LNCAP (cell line): Measurements from ENCODE around the gene PAQR7.

Experiments used
- TF ChIP-seq, protein P1 (sequence below): fragments of 450-650 bp; IDR thresholded peaks from 2 replicates; pipeline ENCODE4 v1.5.1; 2017; ENCODE audit warnings: mild to moderate bottlenecking

The PAQR7 gene, protein sequence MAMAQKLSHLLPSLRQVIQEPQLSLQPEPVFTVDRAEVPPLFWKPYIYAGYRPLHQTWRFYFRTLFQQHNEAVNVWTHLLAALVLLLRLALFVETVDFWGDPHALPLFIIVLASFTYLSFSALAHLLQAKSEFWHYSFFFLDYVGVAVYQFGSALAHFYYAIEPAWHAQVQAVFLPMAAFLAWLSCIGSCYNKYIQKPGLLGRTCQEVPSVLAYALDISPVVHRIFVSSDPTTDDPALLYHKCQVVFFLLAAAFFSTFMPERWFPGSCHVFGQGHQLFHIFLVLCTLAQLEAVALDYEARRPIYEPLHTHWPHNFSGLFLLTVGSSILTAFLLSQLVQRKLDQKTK

DNA sequence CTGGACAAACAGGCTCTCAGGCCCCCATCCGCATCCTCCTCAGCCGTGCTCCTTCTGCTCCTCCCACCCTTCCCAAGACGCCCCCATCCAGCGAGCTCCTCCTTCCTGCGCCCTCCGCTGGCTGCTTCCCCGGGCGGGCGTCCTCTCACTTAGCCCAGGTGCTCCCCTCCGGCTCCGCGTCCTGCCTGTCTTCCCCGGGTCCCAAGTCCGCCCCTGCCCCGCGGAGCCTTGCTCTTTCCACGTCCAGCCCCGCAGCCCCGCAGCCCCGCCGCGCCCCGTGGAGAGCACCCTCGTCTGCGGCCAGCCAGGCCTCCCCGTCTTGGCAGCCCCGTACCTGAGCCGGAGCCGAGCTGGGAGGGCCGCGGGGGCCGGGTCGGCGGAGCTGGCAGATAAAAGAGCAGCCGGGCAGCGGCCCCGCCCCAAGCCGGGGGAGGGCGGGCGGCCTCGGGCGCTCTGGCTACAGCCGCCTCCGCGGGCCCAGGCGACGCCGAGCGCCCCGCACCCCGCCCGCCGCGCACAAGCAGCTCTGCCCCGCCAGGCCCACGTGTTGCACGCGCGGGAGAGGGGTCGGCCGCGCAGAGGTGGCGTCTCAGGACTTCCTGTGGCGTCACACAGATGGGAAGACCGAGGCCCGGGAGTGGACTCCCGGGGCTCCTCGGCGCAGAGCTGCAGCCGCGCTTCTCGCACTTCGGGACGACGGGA, at the start of gene PAQR7:
TSS of gene PAQR7 (minus strand) at position 555 of the 702 bp plus-strand sequence. CDS start 11,869 bp downstream, outside the sequence.
- TF ChIP-seq, protein P1, sequence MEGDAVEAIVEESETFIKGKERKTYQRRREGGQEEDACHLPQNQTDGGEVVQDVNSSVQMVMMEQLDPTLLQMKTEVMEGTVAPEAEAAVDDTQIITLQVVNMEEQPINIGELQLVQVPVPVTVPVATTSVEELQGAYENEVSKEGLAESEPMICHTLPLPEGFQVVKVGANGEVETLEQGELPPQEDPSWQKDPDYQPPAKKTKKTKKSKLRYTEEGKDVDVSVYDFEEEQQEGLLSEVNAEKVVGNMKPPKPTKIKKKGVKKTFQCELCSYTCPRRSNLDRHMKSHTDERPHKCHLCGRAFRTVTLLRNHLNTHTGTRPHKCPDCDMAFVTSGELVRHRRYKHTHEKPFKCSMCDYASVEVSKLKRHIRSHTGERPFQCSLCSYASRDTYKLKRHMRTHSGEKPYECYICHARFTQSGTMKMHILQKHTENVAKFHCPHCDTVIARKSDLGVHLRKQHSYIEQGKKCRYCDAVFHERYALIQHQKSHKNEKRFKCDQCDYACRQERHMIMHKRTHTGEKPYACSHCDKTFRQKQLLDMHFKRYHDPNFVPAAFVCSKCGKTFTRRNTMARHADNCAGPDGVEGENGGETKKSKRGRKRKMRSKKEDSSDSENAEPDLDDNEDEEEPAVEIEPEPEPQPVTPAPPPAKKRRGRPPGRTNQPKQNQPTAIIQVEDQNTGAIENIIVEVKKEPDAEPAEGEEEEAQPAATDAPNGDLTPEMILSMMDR: no peak

DNA sequence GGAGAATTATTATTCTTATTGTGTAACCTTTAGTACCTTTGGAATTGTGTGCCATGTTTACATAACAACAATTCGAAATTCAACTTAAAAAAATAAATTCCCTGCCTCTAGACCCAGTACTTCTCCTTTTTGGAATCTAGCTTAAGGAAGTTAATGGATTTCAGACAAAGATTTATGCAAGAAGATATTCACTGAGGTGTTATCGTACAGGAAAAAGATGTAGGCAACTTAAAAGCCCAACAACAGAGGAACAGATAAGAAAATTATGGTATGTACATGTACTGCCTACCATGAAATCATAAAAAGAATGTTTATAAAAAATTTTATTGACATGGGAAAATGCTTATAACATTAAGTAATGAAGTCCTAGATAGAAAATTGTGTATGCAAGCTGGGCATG, 48.9 kb upstream of the PAQR7 start:
- TF ChIP-seq, protein P1: no peak

DNA sequence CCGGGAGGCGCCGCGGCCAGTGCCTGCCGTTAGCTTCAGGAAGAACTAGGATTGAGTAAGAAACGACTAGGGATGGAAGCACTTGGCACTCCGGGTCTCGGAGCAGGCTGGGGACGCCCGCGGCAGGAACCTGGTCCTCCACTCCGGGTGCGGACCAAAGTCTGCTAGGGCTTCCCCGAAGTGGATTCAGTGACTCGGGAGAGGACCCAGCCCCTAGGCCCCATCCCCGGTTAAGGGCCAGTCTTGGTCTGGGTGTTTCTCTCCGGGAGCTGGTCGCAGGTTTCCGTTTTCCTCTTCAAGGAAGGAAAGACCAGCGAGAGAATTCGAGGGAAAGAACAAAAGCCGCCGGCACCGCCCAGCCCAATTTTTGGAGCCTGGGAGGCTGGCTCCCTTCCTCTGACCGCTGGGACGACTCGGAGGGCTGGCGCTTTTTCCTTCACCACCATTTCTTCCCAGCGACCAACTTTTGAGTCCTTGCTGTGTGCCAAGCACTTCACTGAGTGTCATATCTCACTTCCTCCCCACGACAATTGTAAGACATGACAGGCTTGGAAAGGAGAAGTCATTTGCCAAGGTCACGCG, 47.6 kb upstream of the PAQR7 start:
- TF ChIP-seq, protein P1: no peak

DNA sequence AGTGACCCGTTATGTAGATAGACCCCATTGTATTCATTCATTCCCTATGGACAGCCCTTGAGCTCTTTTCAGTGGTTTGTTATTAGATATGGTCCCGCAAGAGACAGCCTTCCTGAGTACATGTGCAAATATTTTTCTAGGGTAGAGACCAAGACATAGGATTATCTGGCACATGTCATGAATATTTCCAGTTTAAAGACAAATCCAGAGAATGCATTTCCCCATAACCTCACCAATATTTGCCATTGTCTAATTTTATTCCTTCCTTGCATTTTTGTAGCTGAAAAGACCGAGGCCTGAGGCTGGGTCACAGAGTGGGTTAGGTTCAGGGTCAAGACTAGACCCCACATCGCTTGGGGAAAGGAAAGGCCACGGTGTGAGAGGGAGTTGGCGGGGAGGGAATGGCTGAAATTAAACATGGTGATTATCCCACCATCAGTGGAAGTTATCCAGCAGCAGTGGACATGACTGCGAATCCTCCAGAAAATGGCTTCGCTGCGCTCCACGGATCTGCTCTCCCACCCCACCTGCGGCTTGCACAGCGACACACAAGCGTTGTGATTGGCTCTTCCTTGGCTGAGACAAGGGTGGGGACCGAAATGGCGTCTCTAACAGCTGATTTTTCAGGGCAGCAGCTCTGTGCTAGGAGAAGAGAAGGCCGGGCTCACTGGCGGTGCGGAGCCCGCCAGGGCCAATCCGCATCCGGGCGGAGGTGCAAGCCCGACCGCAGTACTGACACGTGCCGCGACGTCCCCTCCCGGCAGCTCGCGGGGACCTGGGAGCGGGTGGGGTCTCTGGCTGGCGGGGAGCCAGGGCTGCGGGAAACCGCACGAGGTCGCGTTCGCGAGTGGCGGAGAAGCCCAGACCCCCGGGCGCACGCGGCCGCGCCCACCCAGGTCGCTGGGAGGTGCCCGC, 46.8 kb upstream of the PAQR7 start:
- TF ChIP-seq, protein P1: no peak

DNA sequence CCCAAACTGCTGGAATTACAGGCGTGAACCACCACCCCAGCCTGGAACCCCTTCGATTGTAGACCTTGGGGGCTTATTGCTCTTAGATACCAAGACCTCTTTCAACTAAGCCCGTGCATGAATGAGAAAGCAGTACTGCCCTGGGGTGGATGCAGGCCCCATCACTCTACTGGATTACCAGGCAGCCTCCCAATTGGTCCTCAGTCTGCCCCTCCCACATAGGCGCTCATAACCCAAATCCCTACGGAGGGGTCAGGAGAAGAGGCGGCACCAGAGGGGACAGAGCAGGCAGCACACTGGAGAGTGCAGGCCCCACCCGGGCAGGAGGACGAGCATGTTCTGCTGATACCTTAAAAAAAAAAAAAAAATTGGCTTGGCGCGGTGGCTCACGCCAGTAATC, 43.1 kb upstream of the PAQR7 start:
- TF ChIP-seq, protein P1: no peak

DNA sequence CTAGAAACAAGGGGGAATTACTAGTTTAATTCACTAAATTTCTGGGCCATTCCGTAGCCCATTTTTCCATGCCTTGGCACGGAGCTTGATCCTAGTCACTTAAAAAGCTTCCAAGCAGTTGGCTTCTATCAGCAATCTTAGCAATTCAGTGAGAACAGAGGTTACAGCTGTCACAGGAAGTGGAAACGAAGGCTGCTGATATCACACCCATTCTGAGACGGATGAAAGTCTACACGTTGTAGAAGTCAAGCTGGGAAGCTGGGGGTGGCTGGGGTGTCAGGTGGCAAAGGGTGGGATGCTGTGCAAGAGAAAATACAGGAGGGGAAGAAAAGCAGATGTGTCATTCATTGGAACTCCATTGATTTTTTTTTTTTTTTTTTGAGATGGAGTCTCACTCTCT, 42.5 kb upstream of the PAQR7 start:
- TF ChIP-seq, protein P1: no peak

DNA sequence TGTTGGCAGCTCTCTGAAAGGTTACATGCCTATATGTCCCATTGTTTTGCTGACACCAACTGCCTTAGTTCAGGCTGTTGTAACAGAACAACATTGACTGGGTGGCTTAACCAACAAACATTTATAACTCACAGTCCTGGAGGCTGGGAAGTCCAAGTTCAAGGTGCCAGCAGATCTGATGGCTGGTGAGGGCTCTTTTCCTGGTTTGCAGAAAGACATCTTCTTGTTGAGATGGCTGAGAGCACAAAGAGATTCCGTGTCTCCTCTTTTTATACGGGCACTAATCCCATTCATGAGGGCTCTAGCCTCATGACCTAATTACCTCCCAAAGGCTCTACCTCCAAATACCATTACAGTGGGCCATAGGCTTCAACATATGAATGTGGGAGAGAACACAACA, 41.0 kb upstream of the PAQR7 start:
- TF ChIP-seq, protein P1: no peak
